GM12892 (cell line): Measurements from ENCODE around the gene ELP5.

Experiments
- DNase-seq: peaks from one replicate; pipeline ENCODE4 v3.0.0; 2011; ENCODE audit not compliant: insufficient read length
- FAIRE-seq: peaks from 2 replicates; lab custom pipeline; 2011; peaks lifted over from hg19 to GRCh38; lab: Jason Lieb, UNC
- POLR2A ChIP-seq: IDR thresholded peaks from 2 replicates; pipeline ENCODE4 v1.6.1; 2011; ENCODE audit warnings: low read depth, low read length, control low read depth
- POLR2AphosphoS5 ChIP-seq: IDR thresholded peaks from 2 replicates; pipeline ENCODE4 v1.6.1; 2011; ENCODE audit warnings: low read depth, low read length, control low read depth
- TAF1 ChIP-seq: IDR thresholded peaks from 2 replicates; pipeline ENCODE4 v1.6.1; 2011; ENCODE audit warnings: low read depth, mild to moderate bottlenecking, control low read depth, low read length, borderline replicate concordance

ELP5 gene

DNA sequence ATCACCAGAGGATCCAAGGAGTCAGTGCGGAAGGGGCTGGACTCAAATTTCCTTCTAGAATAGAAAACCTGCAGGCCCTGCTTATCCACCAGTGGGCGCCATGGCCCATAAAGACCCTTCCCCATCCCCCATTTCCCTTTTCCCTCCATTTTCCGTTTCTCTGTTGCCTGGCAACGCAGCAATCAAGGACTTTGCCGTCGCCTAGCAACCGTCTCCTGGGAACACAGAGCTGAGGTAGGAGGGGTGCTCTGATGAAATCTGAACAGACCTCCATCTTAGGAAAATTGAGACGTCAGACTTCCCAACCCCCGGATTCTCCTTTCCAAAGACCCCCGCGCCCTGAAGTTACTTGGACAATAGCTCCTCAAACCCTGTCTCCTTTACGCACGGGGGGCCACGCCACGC, 38.1 kb upstream of the ELP5 start:
- DNase-seq (no peak), FAIRE-seq (no peak)
- no peak for TF ChIP-seq TAF1
- no peak for TF ChIP-seq POLR2A
- no peak for TF ChIP-seq POLR2AphosphoS5

GRCh38 chr17:7214300-7215135, 37.5 kb upstream of the ELP5 start:
- TF ChIP-seq POLR2A, result no peak
- TF ChIP-seq TAF1, result no peak
- TF ChIP-seq POLR2AphosphoS5, result no peak
- peak; percentile 100 for FAIRE-seq
- DNase-seq, result peak; percentile 96

- FAIRE-seq (no peak), DNase-seq (no peak)
- TF ChIP-seq POLR2AphosphoS5, result no peak
- no peak for TF ChIP-seq TAF1
- no peak for TF ChIP-seq POLR2A
Measured at GRCh38 chr17:7215136-7215638, 36.8 kb upstream of the ELP5 start.

DNA sequence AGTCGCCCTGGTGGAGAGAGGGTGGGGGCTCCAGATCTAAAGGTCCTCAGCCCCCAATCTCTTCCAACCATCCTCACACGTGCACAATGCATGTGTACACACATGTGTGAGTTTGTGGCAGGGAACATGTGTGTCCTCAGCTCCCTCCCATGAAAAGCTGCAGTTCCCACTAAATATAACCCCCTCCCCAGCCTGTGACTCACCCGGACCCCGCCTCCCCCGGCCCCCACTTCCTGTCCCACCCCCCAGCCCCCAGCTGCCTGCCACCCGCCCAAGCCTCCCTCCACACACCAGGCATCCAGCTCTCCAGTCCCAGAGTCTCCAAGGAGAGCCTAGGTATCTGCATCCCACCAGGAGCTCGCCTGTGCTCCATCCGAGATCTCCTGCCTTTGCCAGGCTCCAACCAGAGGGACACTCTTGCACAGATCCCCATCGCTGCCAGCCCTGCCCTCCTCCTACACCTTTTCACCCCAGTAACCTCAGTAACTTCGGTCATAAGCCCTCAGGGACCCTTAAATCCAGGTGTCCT, 36.3 kb upstream of the ELP5 start:
- FAIRE-seq, result no peak

DNA sequence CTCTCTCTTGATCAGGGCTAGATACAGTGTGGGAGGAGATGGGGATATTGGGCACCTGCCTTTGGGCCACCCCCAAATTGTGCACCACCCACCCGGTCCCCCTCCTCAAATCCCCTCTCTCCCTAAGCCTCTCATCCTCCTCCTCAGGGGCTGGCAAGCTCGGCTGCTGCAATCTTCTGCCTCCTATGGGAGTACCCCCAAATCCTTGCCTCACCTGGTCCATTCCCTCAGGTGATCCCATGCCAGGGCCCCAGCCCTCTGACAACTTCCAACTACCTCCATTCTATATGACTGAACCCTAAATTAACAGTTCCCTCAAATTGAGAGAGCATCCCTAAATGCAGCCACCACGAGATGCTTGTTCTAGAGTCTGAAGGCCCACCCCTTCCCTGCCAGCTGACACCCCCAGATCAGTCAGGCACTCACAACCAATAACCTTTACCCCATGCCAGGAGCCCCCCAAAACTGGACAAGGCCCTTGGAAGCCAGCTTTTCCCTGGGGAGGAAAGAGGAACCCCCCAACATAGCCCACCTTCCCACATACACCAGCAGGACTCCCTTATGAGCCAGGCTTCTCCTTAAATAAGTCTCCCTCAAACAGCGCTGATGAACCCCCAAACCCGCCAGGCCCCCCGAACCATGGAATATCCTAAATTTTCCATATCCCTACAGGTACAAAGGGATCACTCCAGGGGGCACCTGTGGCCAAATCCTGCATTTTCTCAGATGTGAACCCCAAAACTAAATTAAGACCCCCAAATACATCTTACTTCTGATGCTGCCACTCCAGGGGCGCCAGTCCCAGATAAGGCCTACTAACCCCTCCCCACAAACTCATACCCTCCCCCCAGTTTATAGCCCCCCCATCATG, 35.5 kb upstream of the ELP5 start:
- DNase-seq, result no peak
- no peak for TF ChIP-seq POLR2A
- no peak for TF ChIP-seq TAF1
- no peak for TF ChIP-seq POLR2AphosphoS5
- FAIRE-seq, result no peak

More for the DNA sequence above, 36.3 kb upstream of the ELP5 start:
- no peak for TF ChIP-seq TAF1
- TF ChIP-seq POLR2A, result no peak
- TF ChIP-seq POLR2AphosphoS5, result no peak
- no peak for DNase-seq

GRCh38 chr17:7217113-7217987, 34.7 kb upstream of the ELP5 start:
- TF ChIP-seq POLR2A (no peak), TAF1 (no peak), POLR2AphosphoS5 (no peak)
- DNase-seq (no peak), FAIRE-seq (peak; percentile 30)

- FAIRE-seq, result no peak
- DNase-seq, result no peak
- TF ChIP-seq POLR2A (no peak), TAF1 (no peak), POLR2AphosphoS5 (no peak)
Measured at GRCh38 chr17:7218166-7218565, 33.8 kb upstream of the ELP5 start.

GRCh38 chr17:7218758-7219157, 33.3 kb upstream of the ELP5 start:
- FAIRE-seq (no peak), DNase-seq (no peak)
- no peak for TF ChIP-seq POLR2A
- TF ChIP-seq TAF1, result no peak
- no peak for TF ChIP-seq POLR2AphosphoS5

DNA sequence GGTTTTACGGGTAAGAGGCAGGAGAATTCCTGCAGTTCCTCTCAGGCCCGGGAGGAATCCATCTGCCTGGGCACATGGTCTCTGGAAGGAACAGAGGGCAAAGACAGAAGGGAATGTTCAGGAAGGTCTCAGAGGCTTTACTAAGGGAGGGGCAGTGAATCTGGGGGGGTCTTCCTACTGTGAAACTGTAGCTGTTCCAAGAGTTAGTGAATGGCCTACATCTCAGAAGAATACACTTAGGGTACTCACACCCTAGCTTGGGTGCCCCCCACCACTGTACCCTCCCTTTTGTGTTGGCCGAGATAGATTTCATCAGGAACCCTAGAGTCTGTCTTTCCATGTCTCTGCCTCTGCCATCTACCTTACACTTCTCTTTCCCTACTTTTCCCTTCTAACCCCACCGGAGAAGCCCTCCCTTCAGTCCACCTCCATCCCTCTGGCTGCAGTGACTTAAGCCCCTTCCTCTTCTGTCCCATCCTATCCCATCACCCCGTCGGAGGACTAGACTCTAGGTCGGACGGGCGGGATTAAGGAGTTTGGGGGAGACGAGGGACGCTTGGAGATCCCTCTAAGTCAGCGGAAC, 32.7 kb upstream of the ELP5 start:
- TF ChIP-seq POLR2AphosphoS5 (no peak), TAF1 (no peak), POLR2A (no peak)
- DNase-seq, result no peak

GRCh38 chr17:7219812-7220592, 32.0 kb upstream of the ELP5 start, which contains the start of the genes ACADVL and DLG4:
TSS of gene ACADVL (plus strand) at chr17:7219938. CDS start at chr17:7219985, 47 bp downstream.
TSS of gene DLG4 (minus strand) at chr17:7219836.
- DNase-seq (peak; percentile 95), FAIRE-seq (peak; percentile 97)
- TF ChIP-seq POLR2AphosphoS5, result no peak
- no peak for TF ChIP-seq TAF1
- peak; percentile 67 for TF ChIP-seq POLR2A

More for the DNA sequence above, 32.7 kb upstream of the ELP5 start:
- peak; percentile 30 for FAIRE-seq
